MM.1S (cell line): Measurements from ENCODE around the gene ETV7.

Experiments
- DNase-seq: peaks from one replicate; pipeline ENCODE4 v3.0.0-alpha.2; 2015
- H2AFZ ChIP-seq: fragments of 300-600 bp; sonication (generic); 2 replicates; pipeline ENCODE4 v1.6.0; 2016; ENCODE audit warnings: antibody characterized with exemption, low read length
- H3F3A ChIP-seq: fragments of 300-600 bp; sonication (generic); 2 replicates; pipeline ENCODE4 v1.6.1; 2016; ENCODE audit warnings: mild to moderate bottlenecking, antibody characterized with exemption, low read length, moderate library complexity, mixed read lengths; ENCODE audit not compliant: insufficient read depth
- H3K27ac ChIP-seq: fragments of 300-600 bp; sonication (generic); 2 replicates; pipeline ENCODE4 v1.5.1; 2016; ENCODE audit warnings: mild to moderate bottlenecking, low read length
- H3K27me3 ChIP-seq: fragments of 300-600 bp; sonication (generic); replicated peaks from 2 replicates; pipeline ENCODE4 v1.6.0; 2016; ENCODE audit warnings: low read length; ENCODE audit not compliant: insufficient read depth
- H3K36me3 ChIP-seq: fragments of 300-600 bp; sonication (generic); replicated peaks from 2 replicates; pipeline ENCODE4 v1.6.1; 2016; ENCODE audit warnings: mild to moderate bottlenecking, low read length, mixed read lengths; ENCODE audit not compliant: insufficient read depth
- H3K4me1 ChIP-seq: fragments of 300-600 bp; sonication (generic); 2 replicates; pipeline ENCODE4 v1.6.1; 2016; ENCODE audit warnings: low read length, mixed read lengths
- H3K4me2 ChIP-seq: fragments of 300-600 bp; sonication (generic); 2 replicates; pipeline ENCODE4 v1.6.0; 2016; ENCODE audit warnings: low read depth, low read length
- H3K4me3 ChIP-seq: fragments of 300-600 bp; sonication (generic); 2 replicates; pipeline ENCODE4 v1.5.1; 2016; ENCODE audit warnings: low read length, mixed read lengths
- H3K79me2 ChIP-seq: fragments of 300-600 bp; sonication (generic); 2 replicates; pipeline ENCODE4 v1.6.1; 2016; ENCODE audit warnings: mixed run types, low read length, mixed read lengths
- H3K9ac ChIP-seq: fragments of 300-600 bp; sonication (generic); 2 replicates; pipeline ENCODE4 v1.6.1; 2016; ENCODE audit warnings: low read length, mixed read lengths
- H3K9me2 ChIP-seq: fragments of 300-600 bp; sonication (generic); replicated peaks from 2 replicates; pipeline ENCODE4 v1.6.1; 2016; ENCODE audit warnings: mild to moderate bottlenecking, low read length, mixed read lengths; ENCODE audit not compliant: insufficient read depth
- H3K9me3 ChIP-seq: fragments of 300-600 bp; sonication (generic); replicated peaks from 2 replicates; pipeline ENCODE4 v1.6.1; 2016; ENCODE audit warnings: mild to moderate bottlenecking, low read length, mixed read lengths; ENCODE audit not compliant: insufficient read depth
- H4K20me1 ChIP-seq: fragments of 300-600 bp; sonication (generic); 2 replicates; pipeline ENCODE4 v1.6.1; 2016; ENCODE audit warnings: mild to moderate bottlenecking, low read length, moderate library complexity, mixed read lengths; ENCODE audit not compliant: insufficient read depth
- EZH2 ChIP-seq: fragments of 300-600 bp; sonication (generic); optimal IDR thresholded peaks from 2 replicates; pipeline ENCODE3; 2017; ENCODE audit warnings: low read depth, mild to moderate bottlenecking, antibody characterized with exemption, low read length, mixed read lengths
- EZH2phosphoT487 ChIP-seq: fragments of 300-600 bp; sonication (generic); IDR thresholded peaks from 2 replicates; pipeline ENCODE4 v1.6.1; 2018; ENCODE audit warnings: antibody characterized with exemption, low read length
- TF ChIP-seq, protein P1 (sequence below): fragments of 300-600 bp; sonication (generic); IDR thresholded peaks from 2 replicates; pipeline ENCODE4 v1.5.1; 2016; ENCODE audit warnings: antibody characterized with exemption, low read length, mixed read lengths

The ETV7 gene

DNA sequence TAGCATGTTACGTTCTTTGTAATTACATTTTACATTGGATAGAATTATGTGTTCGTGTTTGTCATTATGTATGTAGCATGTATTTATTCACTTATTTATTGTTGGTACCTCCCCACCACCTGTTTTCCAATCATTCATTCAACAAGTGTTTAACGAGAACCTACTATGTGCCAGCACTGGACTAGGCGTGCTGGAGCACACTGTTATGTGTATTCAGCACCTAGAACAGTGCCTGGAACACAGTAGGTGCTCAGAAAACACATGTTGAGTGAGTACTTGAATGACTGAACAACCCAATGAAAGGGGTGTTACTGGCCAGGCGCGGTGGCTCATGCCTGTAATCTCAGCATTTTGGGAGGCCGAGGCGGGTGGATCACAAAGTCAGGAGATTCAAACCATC, 11.3 kb downstream of the ETV7 start:
- Histone ChIP-seq H3K4me2 (no peak overlapping the region), H3K4me3 (no peak overlapping the region), H3K9me2 (no peaks in the 10 kb centered on the region), H3K36me3 (no peaks in the 10 kb centered on the region), H3K27me3 (no peaks in the 10 kb centered on the region), H3K9ac (no peak overlapping the region), H2AFZ (no peak overlapping the region), H3K27ac (no peak overlapping the region), H3K9me3 (no peaks in the 10 kb centered on the region), H3K79me2 (no peaks in the 10 kb centered on the region), H4K20me1 (no peaks in the 10 kb centered on the region), H3F3A (no peaks in the 10 kb centered on the region), H3K4me1 (no peaks in the 10 kb centered on the region)
- TF ChIP-seq EZH2 (no peak), EZH2phosphoT487 (no peak)
- TF ChIP-seq, protein P1, sequence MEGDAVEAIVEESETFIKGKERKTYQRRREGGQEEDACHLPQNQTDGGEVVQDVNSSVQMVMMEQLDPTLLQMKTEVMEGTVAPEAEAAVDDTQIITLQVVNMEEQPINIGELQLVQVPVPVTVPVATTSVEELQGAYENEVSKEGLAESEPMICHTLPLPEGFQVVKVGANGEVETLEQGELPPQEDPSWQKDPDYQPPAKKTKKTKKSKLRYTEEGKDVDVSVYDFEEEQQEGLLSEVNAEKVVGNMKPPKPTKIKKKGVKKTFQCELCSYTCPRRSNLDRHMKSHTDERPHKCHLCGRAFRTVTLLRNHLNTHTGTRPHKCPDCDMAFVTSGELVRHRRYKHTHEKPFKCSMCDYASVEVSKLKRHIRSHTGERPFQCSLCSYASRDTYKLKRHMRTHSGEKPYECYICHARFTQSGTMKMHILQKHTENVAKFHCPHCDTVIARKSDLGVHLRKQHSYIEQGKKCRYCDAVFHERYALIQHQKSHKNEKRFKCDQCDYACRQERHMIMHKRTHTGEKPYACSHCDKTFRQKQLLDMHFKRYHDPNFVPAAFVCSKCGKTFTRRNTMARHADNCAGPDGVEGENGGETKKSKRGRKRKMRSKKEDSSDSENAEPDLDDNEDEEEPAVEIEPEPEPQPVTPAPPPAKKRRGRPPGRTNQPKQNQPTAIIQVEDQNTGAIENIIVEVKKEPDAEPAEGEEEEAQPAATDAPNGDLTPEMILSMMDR, result no peak
- DNase-seq, result no peak

DNA sequence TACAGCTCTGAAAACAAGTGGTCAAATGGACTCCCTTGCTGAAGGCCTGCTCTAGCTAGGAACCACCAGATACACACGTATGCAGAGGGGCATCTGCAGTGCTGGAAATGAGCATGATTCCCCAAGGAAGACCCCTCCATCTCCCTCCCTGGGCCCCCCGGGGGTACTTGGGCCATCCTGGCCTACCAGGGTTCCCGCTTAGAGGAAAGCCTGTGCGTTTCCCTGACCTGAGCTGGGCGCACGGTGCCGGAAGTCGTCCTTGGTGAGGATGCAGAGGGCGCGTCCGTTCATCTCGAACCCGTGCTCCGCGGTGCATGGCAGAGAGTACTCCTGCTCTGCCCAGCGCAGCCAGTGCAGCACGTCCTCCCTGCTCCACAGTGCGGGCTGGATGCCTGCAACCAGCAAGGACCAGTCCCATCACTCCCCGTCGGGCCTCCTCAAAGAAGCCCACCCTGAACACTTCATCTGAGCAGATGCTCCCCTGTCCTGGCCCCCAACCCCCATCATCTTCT, 11.8 kb downstream of the ETV7 start:
- Histone ChIP-seq H3K9me2 (no peaks in the 10 kb centered on the region), H4K20me1 (no peaks in the 10 kb centered on the region), H3K9me3 (no peaks in the 10 kb centered on the region), H3K4me3 (no peak overlapping the region), H3K79me2 (no peaks in the 10 kb centered on the region), H3K27me3 (no peaks in the 10 kb centered on the region), H3K4me1 (no peaks in the 10 kb centered on the region), H3F3A (no peaks in the 10 kb centered on the region), H3K27ac (no peak overlapping the region), H2AFZ (no peak overlapping the region), H3K9ac (no peak overlapping the region), H3K4me2 (no peak overlapping the region), H3K36me3 (no peaks in the 10 kb centered on the region)
- DNase-seq, result no peak
- TF ChIP-seq EZH2phosphoT487 (no peak), EZH2 (no peak)
- TF ChIP-seq, protein P1, result no peak

DNA sequence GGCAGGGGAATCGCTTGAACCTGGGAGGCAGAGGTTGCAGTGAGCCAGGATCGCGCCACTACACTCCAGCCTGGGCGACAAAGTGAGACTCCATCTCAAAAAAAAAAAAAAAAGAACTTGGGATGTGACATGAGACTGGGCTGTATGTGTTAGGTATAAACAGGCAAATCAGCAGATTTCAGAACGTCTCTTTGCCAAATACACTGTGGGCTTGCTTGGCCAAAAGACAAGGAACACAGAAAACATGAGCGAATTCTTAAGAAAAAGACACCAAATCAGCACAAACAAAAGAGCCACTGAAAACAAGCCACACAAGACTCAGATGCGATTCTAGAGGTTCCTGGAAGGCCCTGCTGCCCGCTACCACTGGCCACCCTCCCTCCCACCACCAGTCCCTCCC, 12.5 kb downstream of the ETV7 start:
- Histone ChIP-seq H4K20me1 (no peaks in the 10 kb centered on the region), H3F3A (no peaks in the 10 kb centered on the region), H3K27ac (no peak overlapping the region), H3K9ac (no peak overlapping the region), H3K4me3 (no peak overlapping the region), H3K36me3 (no peaks in the 10 kb centered on the region), H3K4me2 (no peak overlapping the region), H2AFZ (no peak overlapping the region), H3K9me3 (no peaks in the 10 kb centered on the region), H3K27me3 (no peaks in the 10 kb centered on the region), H3K9me2 (no peaks in the 10 kb centered on the region), H3K4me1 (no peaks in the 10 kb centered on the region), H3K79me2 (no peaks in the 10 kb centered on the region)
- TF ChIP-seq EZH2, result no peak
- no peak for DNase-seq

DNA sequence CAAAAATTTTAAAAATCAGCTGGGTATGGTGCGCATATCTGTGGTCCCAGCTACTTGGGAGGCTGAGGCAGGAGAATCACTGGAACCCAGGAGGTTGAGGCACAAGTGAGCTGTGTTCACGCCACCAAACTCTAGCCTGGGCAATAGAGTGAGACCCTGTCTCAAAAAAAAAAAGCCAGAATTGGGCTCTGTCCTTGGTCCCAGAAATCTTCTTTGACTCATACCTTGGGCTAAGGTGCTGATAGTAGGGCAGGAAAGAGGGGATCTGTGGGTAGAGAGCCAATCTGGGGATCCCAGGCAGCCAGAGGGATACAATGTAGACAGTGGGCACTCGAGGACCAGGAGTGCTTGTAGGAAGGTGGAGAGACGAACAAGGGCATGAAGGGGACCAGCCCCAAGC, 13.3 kb downstream of the ETV7 start:
- H3K9ac ChIP-seq, result no peak overlapping the region
- no peaks in the 10 kb centered on the region for H3K9me3 ChIP-seq
- TF ChIP-seq EZH2, result no peak
- TF ChIP-seq, protein P1, result no peak
- TF ChIP-seq EZH2phosphoT487, result no peak
- no peaks in the 10 kb centered on the region for H3K4me1 ChIP-seq
- no peaks in the 10 kb centered on the region for H3K27me3 ChIP-seq
- H2AFZ ChIP-seq, result no peak overlapping the region
- no peaks in the 10 kb centered on the region for H3K79me2 ChIP-seq
- no peaks in the 10 kb centered on the region for H3K9me2 ChIP-seq
- H3K36me3 ChIP-seq, result no peaks in the 10 kb centered on the region
- no peak for DNase-seq
- no peaks in the 10 kb centered on the region for H4K20me1 ChIP-seq
- no peak overlapping the region for H3K4me2 ChIP-seq
- H3K27ac ChIP-seq, result no peak overlapping the region
- H3F3A ChIP-seq, result no peaks in the 10 kb centered on the region
- no peak overlapping the region for H3K4me3 ChIP-seq
